ENCODE measurements around the gene COL20A1.
"Not testable (repeated sequence)": the region's sequence is repeated elsewhere in the genome, so short reads cannot be mapped to it uniquely, and the experiment has no call there.

The COL20A1 gene

GRCh38 chr20:63378626-63379025 is 85.6 kb downstream of the COL20A1 start:
- no peak for DNase-seq (ENCODE audit: low spot score)

GRCh38 chr20:63379296-63379695 is 86.3 kb downstream of the COL20A1 start:
- no peak for DNase-seq (ENCODE audit: low spot score)

- not testable (repeated sequence) for DNase-seq (ENCODE audit: low spot score)
Observed at GRCh38 chr20:63379872-63380271, 86.9 kb downstream of the COL20A1 start.

- no peak for DNase-seq (ENCODE audit: low spot score)
Observed at GRCh38 chr20:63380346-63380870, 87.4 kb downstream of the COL20A1 start.

- DNase-seq (ENCODE audit: low spot score) = peak; percentile 36
Observed at GRCh38 chr20:63381781-63382431, 88.9 kb downstream of the COL20A1 start.

- DNase-seq (ENCODE audit: low spot score) = no peak
Observed at GRCh38 chr20:63382551-63383300, 89.7 kb downstream of the COL20A1 start.

- DNase-seq (ENCODE audit: low spot score) = no peak
Observed at GRCh38 chr20:63383556-63383955, 90.6 kb downstream of the COL20A1 start.

- DNase-seq (ENCODE audit: low spot score) = no peak
Observed at GRCh38 chr20:63384336-63384735, 91.3 kb downstream of the COL20A1 start.
